H9 (cell line): ENCODE measurements around the gene ZMPSTE24. TPM values are rescaled to one million over a fixed set of nuclear protein-coding genes. Genes with fewer than 3 reads are reported as not detected.

ENCODE experiments used
- DNase-seq: peaks from one replicate; pipeline ENCODE4 v3.0.0-alpha.2; 2017
- H2AFZ ChIP-seq: one replicate; pipeline ENCODE4 v1.6.1; 2013; ENCODE audit warnings: mild to moderate bottlenecking, low read length, control low read depth, moderate library complexity
- H2AK5ac ChIP-seq: 2 replicates; pipeline ENCODE4 v1.6.1; 2013; ENCODE audit warnings: low read length, control low read depth, mixed read lengths; ENCODE audit not compliant: insufficient read length
- H2BK120ac ChIP-seq: one replicate; pipeline ENCODE4 v1.6.1; 2013; ENCODE audit warnings: low read depth, mild to moderate bottlenecking, low read length, control low read depth, inconsistent platforms; ENCODE audit not compliant: poor library complexity, severe bottlenecking
- H2BK12ac ChIP-seq: 2 replicates; pipeline ENCODE4 v1.6.1; 2013; ENCODE audit warnings: low read length, control low read depth, mixed read lengths, low read depth; ENCODE audit not compliant: insufficient read length
- H2BK15ac ChIP-seq: 2 replicates; pipeline ENCODE4 v1.6.1; 2013; ENCODE audit warnings: low read depth, low read length, control low read depth
- H2BK20ac ChIP-seq: one replicate; pipeline ENCODE4 v1.6.1; 2013; ENCODE audit warnings: low read depth, mild to moderate bottlenecking, low read length, control low read depth, inconsistent platforms; ENCODE audit not compliant: poor library complexity, severe bottlenecking
- H2BK5ac ChIP-seq: 2 replicates; pipeline ENCODE4 v1.6.1; 2013; ENCODE audit warnings: low read length, control low read depth, mixed read lengths; ENCODE audit not compliant: insufficient read length
- H3K14ac ChIP-seq: 2 replicates; pipeline ENCODE4 v1.6.1; 2013; ENCODE audit warnings: low read length, control low read depth; ENCODE audit not compliant: insufficient read depth
- H3K18ac ChIP-seq: 2 replicates; pipeline ENCODE4 v1.6.1; 2013; ENCODE audit warnings: low read depth, mild to moderate bottlenecking, mixed read lengths, low read length, control low read depth; ENCODE audit not compliant: insufficient read length
- H3K23ac ChIP-seq: 2 replicates; pipeline ENCODE4 v1.6.1; 2013; ENCODE audit warnings: low read length, control low read depth, mixed read lengths, low read depth; ENCODE audit not compliant: insufficient read length
- H3K23me2 ChIP-seq: 2 replicates; pipeline ENCODE4 v1.6.1; 2013; ENCODE audit warnings: low read depth, mild to moderate bottlenecking, mixed read lengths, low read length, control low read depth; ENCODE audit not compliant: insufficient read length, poor library complexity, severe bottlenecking
- H3K27ac ChIP-seq: 2 replicates; pipeline ENCODE4 v1.5.1; 2013; ENCODE audit warnings: low read length, control low read depth, mixed read lengths, low read depth; ENCODE audit not compliant: insufficient read length
- H3K27me3 ChIP-seq: 2 replicates; pipeline ENCODE4 v1.6.1; 2013; ENCODE audit warnings: low read length, control low read depth, inconsistent platforms; ENCODE audit not compliant: insufficient read depth
- H3K4ac ChIP-seq: 2 replicates; pipeline ENCODE4 v1.6.1; 2013; ENCODE audit warnings: low read depth, mild to moderate bottlenecking, control low read depth, inconsistent platforms, low read length, moderate library complexity
- H3K4me1 ChIP-seq: 2 replicates; pipeline ENCODE4 v1.6.1; 2013; ENCODE audit warnings: low read length, control low read depth, inconsistent platforms; ENCODE audit not compliant: insufficient read depth
- H3K4me2 ChIP-seq: 2 replicates; pipeline ENCODE4 v1.6.1; 2013; ENCODE audit warnings: low read length, control low read depth, mixed read lengths; ENCODE audit not compliant: insufficient read length, insufficient read depth
- H3K56ac ChIP-seq: 2 replicates; pipeline ENCODE4 v1.6.1; 2013; ENCODE audit warnings: low read depth, mild to moderate bottlenecking, mixed read lengths, low read length, control low read depth; ENCODE audit not compliant: insufficient read length
- H3K79me1 ChIP-seq: 2 replicates; pipeline ENCODE4 v1.6.1; 2013; ENCODE audit warnings: low read depth, mild to moderate bottlenecking, moderate library complexity, low read length, control low read depth, inconsistent platforms; ENCODE audit not compliant: insufficient read depth, poor library complexity, severe bottlenecking
- H3K79me2 ChIP-seq: 2 replicates; pipeline ENCODE4 v1.6.1; 2013; ENCODE audit warnings: low read length, control low read depth, inconsistent platforms; ENCODE audit not compliant: insufficient read depth
- H3K9ac ChIP-seq: 2 replicates; pipeline ENCODE4 v1.6.1; 2013; ENCODE audit warnings: low read length, control low read depth, mixed read lengths; ENCODE audit not compliant: insufficient read length; ENCODE audit errors: extremely low read depth
- H3K9me3 ChIP-seq: one replicate; pipeline ENCODE4 v1.6.1; 2013; ENCODE audit warnings: low read depth, low read length, inconsistent platforms; ENCODE audit not compliant: control insufficient read depth
- H3T11ph ChIP-seq: one replicate; pipeline ENCODE4 v1.6.1; 2013; ENCODE audit warnings: mild to moderate bottlenecking, low read length, control low read depth, inconsistent platforms
- H4K20me1 ChIP-seq: one replicate; pipeline ENCODE4 v1.6.1; 2013; ENCODE audit not compliant: control insufficient read depth, insufficient read length, insufficient read depth
- H4K5ac ChIP-seq: 2 replicates; pipeline ENCODE4 v1.6.1; 2013; ENCODE audit warnings: low read depth, mild to moderate bottlenecking, mixed read lengths, low read length, control low read depth; ENCODE audit not compliant: insufficient read length
- H4K8ac ChIP-seq: replicated peaks from 2 replicates; pipeline ENCODE4 v1.6.1; 2013; ENCODE audit warnings: low read length, control low read depth, mixed read lengths, low read depth; ENCODE audit not compliant: insufficient read length
- H4K91ac ChIP-seq: 2 replicates; pipeline ENCODE4 v1.6.1; 2013; ENCODE audit warnings: low read depth, mild to moderate bottlenecking, moderate library complexity, mixed read lengths, low read length, control low read depth; ENCODE audit not compliant: insufficient read length
- H3K27ac Mint-ChIP-seq, 3 experiments: 2 replicates in 2 of 3; 3 replicates in 1 of 3; pipeline ENCODE4 v1.8.0; 2020 to 2021; ENCODE audit warnings: mixed read lengths in 3 of 3, mild to moderate bottlenecking in 1 of 3, moderate library complexity in 1 of 3
- H3K27me3 Mint-ChIP-seq: 2 replicates; pipeline ENCODE4 v1.8.0; 2021; ENCODE audit warnings: low read depth, mild to moderate bottlenecking, moderate library complexity, mixed read lengths
- H3K36me3 Mint-ChIP-seq, 3 experiments: 2 replicates in 2 of 3; 3 replicates in 1 of 3; pipeline ENCODE4 v1.8.0; 2020 to 2021; ENCODE audit warnings: low read depth in 3 of 3, mixed read lengths in 3 of 3; ENCODE audit not compliant: insufficient read depth in 1 of 3
- H3K4me1 Mint-ChIP-seq, 2 experiments: 2 replicates each; pipeline ENCODE4 v1.8.0; 2020; ENCODE audit warnings: mixed read lengths in 2 of 2
- H3K4me3 Mint-ChIP-seq, 2 experiments: 2 replicates in 1 of 2; 3 replicates in 1 of 2; pipeline ENCODE4 v1.8.0; 2020 to 2021; ENCODE audit warnings: mild to moderate bottlenecking in 2 of 2, mixed read lengths in 2 of 2, moderate library complexity in 1 of 2
- H3K9me3 Mint-ChIP-seq, 2 experiments: 2 replicates in 1 of 2; 3 replicates in 1 of 2; pipeline ENCODE4 v1.8.0; 2020; ENCODE audit warnings: mild to moderate bottlenecking in 2 of 2, mixed read lengths in 2 of 2, moderate library complexity in 1 of 2
- CTCF ChIP-seq: fragments of 200-600 bp; sonication (generic); conservative IDR thresholded peaks from 3 replicates; pipeline ENCODE4 v1.8.0; 2021; ENCODE audit warnings: antibody characterized with exemption, mild to moderate bottlenecking
- WGBS: extraction: QIAGEN DNeasy Blood & Tissue Kit; methylation state at CpG from one replicate; pipeline ENCODE4 v1.1.7; 2013; ENCODE audit warnings: missing lambda C conversion rate, low lambda C conversion rate, mixed read lengths; ENCODE audit not compliant: insufficient read length; ENCODE audit errors: extremely low coverage; 5-methylcytosine and 5-hydroxymethylcytosine counted together
- total RNA-seq: library from RNA; stranded (reverse); gene quantifications from 2 replicates; pipeline ENCODE4 v1.2.1, GENCODE V29; 2021

The ZMPSTE24 gene
- total RNA-seq, 1 experiment from 2014 or later = 47.6 TPM

- no peak overlapping the region for H2AFZ ChIP-seq
- Mint-ChIP-seq H3K36me3 (no peaks in the 10 kb centered on the region), H3K27me3 (peaks cover 14% of the 10 kb centered on the region), H3K9me3 (no peaks in the 10 kb centered on the region), H3K27ac (peak overlapping the region in 1 of 3 experiments; percentile 25; a peak in 1 of 7 replicates), H3K4me1 (peaks cover 0 to 4% of the 10 kb centered on the region in 2 experiments; a peak in 2 of 4 replicates), H3K4me3 (no peak overlapping the region)
- DNase-seq = no peak
- H3K4ac ChIP-seq = no peak overlapping the region
- H3K23ac ChIP-seq = no peak overlapping the region
- TF ChIP-seq CTCF = no peak
- H2BK5ac ChIP-seq = no peak overlapping the region
- no peak overlapping the region for H2BK20ac ChIP-seq
- peaks cover 3% of the 10 kb centered on the region for H3K23me2 ChIP-seq
- H4K5ac ChIP-seq = no peak overlapping the region
- no peak overlapping the region for H3K4me2 ChIP-seq
- H3K27ac ChIP-seq = no peak overlapping the region
- no peaks in the 10 kb centered on the region for H3K79me1 ChIP-seq
- no peak overlapping the region for H3K56ac ChIP-seq
- H2BK120ac ChIP-seq = no peak overlapping the region
- no peaks in the 10 kb centered on the region for H3K79me2 ChIP-seq
- H3K4me1 ChIP-seq = no peaks in the 10 kb centered on the region
- no peak overlapping the region for H2BK12ac ChIP-seq
- no peak overlapping the region for H4K91ac ChIP-seq
- no peak overlapping the region for H2BK15ac ChIP-seq
- no peaks in the 10 kb centered on the region for H3K9me3 ChIP-seq
- H3T11ph ChIP-seq = no peak overlapping the region
- H4K20me1 ChIP-seq = no peaks in the 10 kb centered on the region
- H3K14ac ChIP-seq = no peak overlapping the region
- no peak overlapping the region for H2AK5ac ChIP-seq
- no peak overlapping the region for H4K8ac ChIP-seq
- WGBS = no CpG with 5 or more reads among the region's 6 CpGs
- no peak overlapping the region for H3K18ac ChIP-seq
- H3K9ac ChIP-seq = no peak overlapping the region
- H3K27me3 ChIP-seq = no peaks in the 10 kb centered on the region
Observed at GRCh38 chr1:40308036-40308727, 50.1 kb downstream of the ZMPSTE24 start.
